GM18909 (cell line): ENCODE results near the gene SETMAR.
A peak's percentile ranks its signal among the peaks of the same experiment; 100 is the strongest.
"Not testable (repeated sequence)": the region's sequence is repeated elsewhere in the genome, so short reads cannot be mapped to it uniquely, and the experiment has no call there.

Experiments
- ATAC-seq: cut with Tn5 transposase; IDR thresholded peaks from one replicate; pipeline ENCODE4 v1.9.1; 2021; ENCODE audit warnings: mild to moderate bottlenecking; ENCODE audit not compliant: unreplicated experiment, poor library complexity

The SETMAR gene

GRCh38 chr3:4303187-4304123 lies at the start of gene SETMAR:
TSS of gene SETMAR (plus strand) at chr3:4303369. CDS start at chr3:4303371, 2 bp downstream.
- ATAC-seq: peak; percentile 98

DNA sequence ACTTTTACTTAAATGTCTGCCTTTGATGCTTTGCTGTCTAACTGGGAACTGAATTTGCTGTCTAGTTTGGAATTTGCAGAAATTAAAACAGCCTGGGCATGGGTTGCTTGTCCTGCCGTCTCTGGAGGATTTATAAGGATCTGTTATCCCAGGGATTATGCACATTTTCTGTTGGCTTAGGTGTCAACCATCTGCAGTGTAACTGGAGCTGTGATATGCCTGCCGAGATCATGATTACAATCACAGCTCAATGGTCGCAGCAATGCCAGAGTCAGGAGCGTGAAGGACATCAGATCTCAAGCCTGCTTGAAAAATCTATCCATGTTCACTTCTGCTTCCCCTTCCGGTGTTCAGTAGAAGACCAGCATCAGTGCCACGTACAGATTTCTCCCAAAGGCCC lies 41.8 kb upstream of the SETMAR start:
- no peak for ATAC-seq

GRCh38 chr3:4264040-4264439 lies 39.1 kb upstream of the SETMAR start:
- ATAC-seq: no peak

DNA sequence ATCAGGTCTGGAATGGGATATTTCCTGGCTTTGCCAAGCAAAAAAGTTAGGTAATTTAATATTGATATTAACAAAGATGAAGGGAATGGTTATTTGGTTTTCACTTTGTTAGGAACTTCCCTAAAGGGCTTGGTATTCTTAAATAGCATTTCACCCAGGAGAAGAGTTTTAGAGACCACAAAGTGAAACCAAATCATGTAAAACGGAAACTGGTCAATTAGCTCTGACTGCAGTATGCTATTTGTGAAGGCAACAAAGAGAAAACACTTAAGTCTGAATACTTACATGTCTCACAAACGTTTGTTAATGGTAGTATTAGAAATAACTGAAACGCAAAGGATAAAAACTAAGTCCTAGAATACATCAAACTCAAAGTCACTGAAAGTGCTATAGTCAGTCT lies 32.4 kb upstream of the SETMAR start:
- peak; percentile 74 for ATAC-seq

DNA sequence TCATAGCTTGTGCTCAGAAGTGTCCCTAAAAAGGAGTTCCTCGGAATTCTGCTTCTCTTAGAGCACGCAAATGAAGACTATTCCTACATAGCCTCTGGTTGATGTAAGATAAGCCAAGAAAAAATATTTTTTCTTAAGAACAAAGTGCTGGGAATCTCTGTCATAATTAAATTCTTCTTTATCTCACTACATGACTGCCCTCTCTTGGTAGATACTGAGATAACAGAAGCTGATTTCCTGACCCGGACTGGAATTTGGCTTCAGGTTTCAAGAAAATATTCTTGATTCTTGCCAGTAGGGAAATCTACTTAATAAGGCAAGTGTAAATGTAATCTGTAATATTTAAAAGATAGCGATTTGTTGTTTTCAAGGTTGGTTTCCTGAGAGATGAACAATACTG lies 31.3 kb upstream of the SETMAR start:
- ATAC-seq: no peak

- no peak for ATAC-seq
Observed at GRCh38 chr3:4279516-4280105, 23.6 kb upstream of the SETMAR start.

DNA sequence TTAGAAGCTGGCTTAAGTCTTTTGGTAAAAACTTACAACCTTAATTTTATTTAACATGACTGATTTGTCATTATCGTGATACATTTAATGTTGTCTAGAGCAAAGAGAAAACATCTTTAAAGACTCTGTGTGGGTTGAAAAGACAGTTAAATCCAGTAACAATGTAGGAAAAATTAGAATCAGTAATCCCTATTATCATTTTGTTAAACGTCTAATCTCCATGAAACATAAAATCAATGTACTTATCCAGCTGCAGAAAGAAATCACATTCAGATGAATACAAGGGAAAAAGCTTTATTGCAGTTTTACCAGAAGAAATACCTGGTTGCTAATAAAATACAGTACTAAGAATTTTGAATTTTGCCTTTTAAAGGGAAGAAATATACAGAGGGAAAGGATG lies 21.2 kb upstream of the SETMAR start:
- ATAC-seq: no peak

- no peak for ATAC-seq
Observed at GRCh38 chr3:4284865-4285264, 18.3 kb upstream of the SETMAR start.

- no peak for ATAC-seq
Observed at GRCh38 chr3:4289044-4289443, 14.1 kb upstream of the SETMAR start.

GRCh38 chr3:4290272-4290893 lies 12.8 kb upstream of the SETMAR start:
- ATAC-seq: peak; percentile 86

- ATAC-seq: no peak
Observed at GRCh38 chr3:4292301-4292700, 10.9 kb upstream of the SETMAR start.

- no peak for ATAC-seq
Observed at GRCh38 chr3:4294616-4295327, 8.4 kb upstream of the SETMAR start.

GRCh38 chr3:4296454-4296853 lies 6.7 kb upstream of the SETMAR start:
- ATAC-seq: not testable (repeated sequence)

GRCh38 chr3:4297486-4297885 lies 5.7 kb upstream of the SETMAR start:
- ATAC-seq: no peak

GRCh38 chr3:4302747-4303146 lies 422 bp upstream of the SETMAR start:
- ATAC-seq: no peak

DNA sequence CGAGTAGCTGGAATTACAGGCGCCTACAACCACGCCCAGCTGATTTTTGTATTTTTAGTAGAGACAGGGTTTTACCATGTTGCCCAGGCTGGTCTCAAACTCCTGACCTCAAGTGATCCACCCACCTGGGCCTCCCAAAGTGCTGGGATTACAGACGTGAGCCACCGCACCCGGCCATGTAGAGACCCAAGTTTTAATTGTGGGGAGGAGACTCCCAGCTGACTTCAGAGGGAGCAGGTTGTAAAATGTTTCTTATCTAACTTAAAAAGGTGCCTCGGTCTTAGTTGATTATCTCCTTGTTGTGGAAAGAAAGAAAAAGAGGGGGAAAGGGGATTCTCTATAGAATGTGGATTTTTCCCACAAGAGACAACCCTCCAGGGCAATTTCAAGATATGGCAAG lies 2.0 kb downstream of the SETMAR start:
- not testable (repeated sequence) for ATAC-seq

DNA sequence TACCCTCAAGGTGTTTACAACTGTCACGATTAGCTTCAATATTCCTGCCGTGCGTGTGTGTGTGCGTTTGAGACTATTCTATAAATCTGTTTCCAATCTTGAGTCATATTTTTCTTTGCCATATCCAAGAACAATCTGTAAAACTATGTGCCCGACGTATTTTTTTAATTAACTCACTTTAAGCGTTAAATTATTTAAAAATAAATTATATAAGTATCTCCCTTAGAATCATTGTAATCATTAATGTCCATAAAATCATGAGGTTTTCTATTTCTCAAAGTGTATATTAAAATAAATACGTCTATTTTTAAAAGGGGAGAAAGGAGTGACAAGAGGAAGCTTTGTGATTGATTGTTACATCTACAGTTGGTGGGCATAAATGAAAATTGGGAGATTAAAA lies 2.9 kb downstream of the SETMAR start:
- no peak for ATAC-seq

GRCh38 chr3:4306860-4307259 lies 3.7 kb downstream of the SETMAR start:
- no peak for ATAC-seq

GRCh38 chr3:4309491-4310128 lies 6.4 kb downstream of the SETMAR start:
- peak; percentile 53 for ATAC-seq

- ATAC-seq: no peak
Observed at GRCh38 chr3:4310971-4311370, 7.8 kb downstream of the SETMAR start.
